Karpas-422 (cell line): ENCODE measurements around the gene SMIM14. TPM values are rescaled to one million over a fixed set of nuclear protein-coding genes. Genes with fewer than 3 reads are reported as not detected.
A peak's percentile ranks its signal among the peaks of the same experiment; 100 is the strongest.

Source experiments
- DNase-seq: peaks from one replicate; pipeline ENCODE4 v3.0.0-alpha.2; 2015
- H2AFZ ChIP-seq: fragments of 200-600 bp; sonication (generic); 2 replicates; pipeline ENCODE4 v1.6.1; 2014; ENCODE audit warnings: antibody characterized with exemption, low read length, mixed read lengths
- H3K27ac ChIP-seq: fragments of 200-600 bp; sonication (generic); 2 replicates; pipeline ENCODE4 v1.5.1; 2014; ENCODE audit warnings: mild to moderate bottlenecking, low read length, moderate library complexity
- H3K27me3 ChIP-seq: fragments of 200-600 bp; sonication (generic); 2 replicates; pipeline ENCODE4 v1.6.1; 2014; ENCODE audit warnings: low read length, mixed read lengths
- H3K36me3 ChIP-seq: fragments of 200-600 bp; sonication (generic); 2 replicates; pipeline ENCODE4 v1.6.1; 2014; ENCODE audit warnings: low read length, mixed read lengths; ENCODE audit not compliant: insufficient read depth
- H3K4me1 ChIP-seq: fragments of 200-600 bp; sonication (generic); 2 replicates; pipeline ENCODE4 v1.6.1; 2014; ENCODE audit warnings: mild to moderate bottlenecking, low read length, mixed read lengths
- H3K4me2 ChIP-seq: fragments of 200-600 bp; sonication (generic); 2 replicates; pipeline ENCODE4 v1.6.1; 2014; ENCODE audit warnings: low read length, low read depth, mild to moderate bottlenecking; ENCODE audit not compliant: poor library complexity, severe bottlenecking
- H3K4me3 ChIP-seq: fragments of 200-600 bp; sonication (generic); 2 replicates; pipeline ENCODE4 v1.5.1; 2014; ENCODE audit warnings: mild to moderate bottlenecking, antibody characterized with exemption, low read length, mixed read lengths
- H3K79me2 ChIP-seq: fragments of 200-600 bp; sonication (generic); 2 replicates; pipeline ENCODE4 v1.6.1; 2014; ENCODE audit warnings: mild to moderate bottlenecking, low read length, mixed read lengths
- H3K9ac ChIP-seq: fragments of 200-600 bp; sonication (generic); 2 replicates; pipeline ENCODE4 v1.6.0; 2014; ENCODE audit warnings: low read length
- H3K9me2 ChIP-seq: fragments of 200-600 bp; sonication (generic), shearing (Covaris generic); replicated peaks from 2 replicates; pipeline ENCODE4 v1.6.0; 2014; ENCODE audit warnings: mild to moderate bottlenecking, low read length, moderate library complexity; ENCODE audit not compliant: insufficient read depth
- H3K9me3 ChIP-seq: fragments of 300-700, 200-600 bp; sonication (generic); 2 replicates; pipeline ENCODE4 v1.6.1; 2014; ENCODE audit warnings: low read length, mixed read lengths
- H4K20me1 ChIP-seq: fragments of 200-600 bp; sonication (generic); 2 replicates; pipeline ENCODE4 v1.6.1; 2014; ENCODE audit warnings: mild to moderate bottlenecking, antibody characterized with exemption, low read length, low read depth; ENCODE audit not compliant: insufficient read depth
- total RNA-seq: library from RNA; depleted of rRNA; stranded (reverse); fragments of >200 nt; shearing (Covaris generic); gene quantifications from 2 replicates; pipeline ENCODE4 v1.2.3, GENCODE V29; 2014; ENCODE audit warnings: low replicate concordance

Gene SMIM14
- total RNA-seq, 1 experiment from 2014 or later = 689 TPM

- Histone ChIP-seq H3K9me2 (no peaks in the 10 kb centered on the region), H2AFZ (no peak overlapping the region), H3K9ac (no peak overlapping the region), H3K9me3 (no peaks in the 10 kb centered on the region), H3K36me3 (peaks cover 76% of the 10 kb centered on the region), H3K4me1 (peaks cover 53% of the 10 kb centered on the region), H3K27me3 (no peaks in the 10 kb centered on the region), H3K4me3 (no peak overlapping the region), H3K79me2 (peaks cover 86% of the 10 kb centered on the region), H4K20me1 (no peaks in the 10 kb centered on the region; the same call in 1 of the 2 replicates), H3K4me2 (no peak overlapping the region), H3K27ac (no peak overlapping the region)
- DNase-seq = no peak
Measured at GRCh38 chr4:39608451-39608850, 30.2 kb downstream of the SMIM14 start.

GRCh38 chr4:39606747-39607146 lies 31.9 kb downstream of the SMIM14 start:
- peaks cover 38% of the 10 kb centered on the region for H3K4me1 ChIP-seq
- H3K36me3 ChIP-seq = peaks cover 76% of the 10 kb centered on the region
- no peaks in the 10 kb centered on the region for H3K9me2 ChIP-seq
- H2AFZ ChIP-seq = no peak overlapping the region
- H4K20me1 ChIP-seq = no peaks in the 10 kb centered on the region; the same call in 1 of the 2 replicates
- H3K4me3 ChIP-seq = no peak overlapping the region
- no peak overlapping the region for H3K9ac ChIP-seq
- peaks cover 77% of the 10 kb centered on the region for H3K79me2 ChIP-seq
- H3K9me3 ChIP-seq = no peaks in the 10 kb centered on the region
- H3K4me2 ChIP-seq = no peak overlapping the region
- H3K27ac ChIP-seq = no peak overlapping the region
- no peaks in the 10 kb centered on the region for H3K27me3 ChIP-seq
- DNase-seq = no peak

- no peaks in the 10 kb centered on the region for H4K20me1 ChIP-seq
- H3K27ac ChIP-seq = peak overlapping the region; percentile 45; the same call in 1 of the 2 replicates
- H3K4me3 ChIP-seq = no peak overlapping the region
- H3K79me2 ChIP-seq = peaks cover 62% of the 10 kb centered on the region
- H3K4me1 ChIP-seq = no peaks in the 10 kb centered on the region
- no peak overlapping the region for H3K9ac ChIP-seq
- H3K9me3 ChIP-seq = no peaks in the 10 kb centered on the region
- H3K36me3 ChIP-seq = peaks cover 51% of the 10 kb centered on the region
- no peak for DNase-seq
- H3K27me3 ChIP-seq = no peaks in the 10 kb centered on the region
- H3K4me2 ChIP-seq = no peak overlapping the region
- H2AFZ ChIP-seq = no peak overlapping the region
- no peaks in the 10 kb centered on the region for H3K9me2 ChIP-seq
Measured at GRCh38 chr4:39597695-39598381, 40.8 kb downstream of the SMIM14 start.

- peaks cover 47% of the 10 kb centered on the region for H3K36me3 ChIP-seq
- H3K9me3 ChIP-seq = no peaks in the 10 kb centered on the region
- H3K4me3 ChIP-seq = no peak overlapping the region
- no peak overlapping the region for H3K9ac ChIP-seq
- H3K4me2 ChIP-seq = no peak overlapping the region
- H3K4me1 ChIP-seq = no peaks in the 10 kb centered on the region
- H3K9me2 ChIP-seq = no peaks in the 10 kb centered on the region
- no peak for DNase-seq
- H3K27ac ChIP-seq = no peak overlapping the region
- peaks cover 63% of the 10 kb centered on the region for H3K79me2 ChIP-seq
- H2AFZ ChIP-seq = no peak overlapping the region
- no peaks in the 10 kb centered on the region for H3K27me3 ChIP-seq
- no peaks in the 10 kb centered on the region for H4K20me1 ChIP-seq
Measured at GRCh38 chr4:39596971-39597370, 41.7 kb downstream of the SMIM14 start.

GRCh38 chr4:39591290-39591689 lies 47.4 kb downstream of the SMIM14 start:
- peaks cover 68% of the 10 kb centered on the region for H3K79me2 ChIP-seq
- H2AFZ ChIP-seq = no peak overlapping the region
- H3K27ac ChIP-seq = no peak overlapping the region; the same call in 1 of the 2 replicates

GRCh38 chr4:39587881-39588280 lies 50.8 kb downstream of the SMIM14 start:
- Histone ChIP-seq H3K27me3 (no peaks in the 10 kb centered on the region), H3K9me2 (no peaks in the 10 kb centered on the region), H3K9me3 (no peaks in the 10 kb centered on the region), H4K20me1 (peaks cover 8% of the 10 kb centered on the region), H3K27ac (no peak overlapping the region), H3K79me2 (peaks cover 88% of the 10 kb centered on the region), H3K9ac (no peak overlapping the region), H3K36me3 (peaks cover 32% of the 10 kb centered on the region), H3K4me2 (no peak overlapping the region), H2AFZ (no peak overlapping the region), H3K4me3 (no peak overlapping the region), H3K4me1 (peaks cover 20% of the 10 kb centered on the region)
- no peak for DNase-seq

More at GRCh38 chr4:39591290-39591689, 47.4 kb downstream of the SMIM14 start:
- Histone ChIP-seq H4K20me1 (peaks cover 8% of the 10 kb centered on the region), H3K4me2 (no peak overlapping the region), H3K9ac (no peak overlapping the region), H3K4me1 (peaks cover 11% of the 10 kb centered on the region), H3K27me3 (no peaks in the 10 kb centered on the region), H3K36me3 (peaks cover 22% of the 10 kb centered on the region), H3K9me3 (no peaks in the 10 kb centered on the region), H3K9me2 (no peaks in the 10 kb centered on the region), H3K4me3 (no peak overlapping the region)
- DNase-seq = peak; percentile 71

- H3K27ac ChIP-seq = peak overlapping the region; percentile 49
Measured at GRCh38 chr4:39574946-39575345, 63.7 kb downstream of the SMIM14 start.

GRCh38 chr4:39571504-39571903 lies 67.2 kb downstream of the SMIM14 start:
- H3K9me3 ChIP-seq = no peaks in the 10 kb centered on the region
- H3K9me2 ChIP-seq = no peaks in the 10 kb centered on the region
- H4K20me1 ChIP-seq = no peaks in the 10 kb centered on the region
- no peak overlapping the region for H3K4me3 ChIP-seq
- no peak overlapping the region for H3K4me2 ChIP-seq
- H3K27ac ChIP-seq = no peak overlapping the region
- no peak overlapping the region for H2AFZ ChIP-seq
- peaks cover 22% of the 10 kb centered on the region for H3K4me1 ChIP-seq
- no peak for DNase-seq
- H3K36me3 ChIP-seq = peaks cover 41% of the 10 kb centered on the region
- no peaks in the 10 kb centered on the region for H3K27me3 ChIP-seq
- H3K9ac ChIP-seq = no peak overlapping the region
- H3K79me2 ChIP-seq = peaks cover 66% of the 10 kb centered on the region

More at GRCh38 chr4:39574946-39575345, 63.7 kb downstream of the SMIM14 start:
- peaks cover 78% of the 10 kb centered on the region for H3K79me2 ChIP-seq
- 0 out of 2 replicates have a peak, but pooled peaks cover 4% of the 10 kb centered on the region for H4K20me1 ChIP-seq
- no peak overlapping the region for H2AFZ ChIP-seq
- H3K4me3 ChIP-seq = no peak overlapping the region
- DNase-seq = no peak
- no peak overlapping the region for H3K9ac ChIP-seq
- H3K27me3 ChIP-seq = no peaks in the 10 kb centered on the region
- no peaks in the 10 kb centered on the region for H3K9me3 ChIP-seq
- H3K9me2 ChIP-seq = no peaks in the 10 kb centered on the region
- H3K4me1 ChIP-seq = peaks cover 25% of the 10 kb centered on the region
- H3K4me2 ChIP-seq = peak overlapping the region; percentile 45
- peaks cover 37% of the 10 kb centered on the region for H3K36me3 ChIP-seq
